ENCODE results near the gene PMPCA.

- no peak for TF ChIP-seq CTCF (conservative IDR thresholded peaks at IDR 0.05; ENCODE audit: low read length)
- TF ChIP-seq EZH2phosphoT487 (IDR thresholded peaks at IDR 0.05; ENCODE audit: borderline replicate concordance, low read depth, low read length), result no peak
Measured at GRCh38 chr9:136361754-136362449, 48.6 kb upstream of the PMPCA start.
